ENCODE results near the gene ANXA8L1.
"Not testable (repeated sequence)": the region's sequence is repeated elsewhere in the genome, so short reads cannot be mapped to it uniquely, and the experiment has no call there.

The ANXA8L1 gene

DNA sequence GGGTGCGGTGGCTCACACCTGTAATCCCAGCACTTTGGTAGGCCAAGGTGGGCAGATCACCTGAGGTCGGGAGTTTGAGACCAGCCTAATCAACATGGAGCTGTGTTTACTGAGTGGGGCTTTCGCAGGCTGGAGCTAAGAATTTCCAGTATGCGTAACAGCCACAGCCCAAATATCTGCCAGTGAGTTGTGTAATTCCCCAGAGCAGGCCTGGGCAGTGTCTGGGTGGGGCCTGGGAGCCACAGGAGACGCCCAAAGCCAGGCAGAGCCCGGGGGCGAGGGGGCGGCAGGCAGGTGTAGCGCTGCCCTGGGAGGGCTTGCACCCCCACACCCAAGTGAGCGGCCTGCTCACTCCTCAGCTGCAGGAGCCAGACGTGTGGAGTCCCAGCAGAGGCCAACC is at the start of gene ANXA8L1:
TSS of gene ANXA8L1 (plus strand) at position 371 of the 400 bp plus-strand sequence. CDS start 76 bp downstream, outside the sequence.
- not testable (repeated sequence) for DNase-seq

DNA sequence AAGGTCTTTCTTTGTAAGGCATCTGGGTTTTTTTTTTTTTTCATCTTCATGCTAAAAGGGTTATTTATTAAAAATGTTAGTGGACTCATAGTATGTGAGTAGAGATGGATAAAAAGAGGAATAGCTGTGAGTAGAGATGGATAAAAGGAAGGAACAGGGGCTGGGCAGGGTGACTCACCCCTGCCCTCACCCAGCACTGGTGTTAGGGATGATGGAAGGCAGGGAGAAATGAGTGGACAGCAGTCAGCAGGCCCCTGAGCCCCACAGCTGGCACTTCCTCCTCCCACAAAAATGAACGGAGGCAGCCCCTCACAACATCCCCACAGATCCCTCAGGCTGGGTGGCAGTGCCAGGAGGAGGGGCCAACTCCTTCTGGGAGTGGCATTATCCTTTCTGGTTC is 49.5 kb upstream of the ANXA8L1 start:
- DNase-seq, result no peak

- DNase-seq, result no peak
These were observed 48.6 kb upstream of the ANXA8L1 start for GRCh38 chr10:46326971-46327370.

GRCh38 chr10:46327685-46328084 is 47.9 kb upstream of the ANXA8L1 start:
- no peak for DNase-seq

GRCh38 chr10:46328853-46329689 is 46.5 kb upstream of the ANXA8L1 start:
- no peak for DNase-seq

- DNase-seq, result no peak
These were observed 45.9 kb upstream of the ANXA8L1 start for GRCh38 chr10:46329690-46330016.

GRCh38 chr10:46330894-46331293 is 44.7 kb upstream of the ANXA8L1 start:
- no peak for DNase-seq

DNA sequence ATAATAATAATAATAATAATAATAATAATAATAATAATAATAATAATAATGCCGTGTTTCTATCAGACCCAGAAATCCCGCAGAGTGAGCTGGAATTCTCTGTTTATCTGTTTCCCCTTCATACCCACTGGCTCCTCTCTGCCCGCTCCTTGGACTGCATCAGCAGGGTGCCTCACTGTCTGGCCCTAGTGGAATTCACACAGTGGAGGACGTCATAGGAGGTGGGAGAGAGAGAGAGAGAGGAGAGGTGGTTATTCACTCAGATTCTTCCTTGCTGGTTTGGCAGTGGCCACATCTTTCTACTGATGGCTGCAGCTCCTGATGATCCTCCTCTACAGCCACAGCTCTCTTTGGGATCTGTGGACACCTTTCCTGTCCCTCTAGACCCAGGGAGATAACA is 10.1 kb upstream of the ANXA8L1 start:
- DNase-seq, result not testable (repeated sequence)

DNA sequence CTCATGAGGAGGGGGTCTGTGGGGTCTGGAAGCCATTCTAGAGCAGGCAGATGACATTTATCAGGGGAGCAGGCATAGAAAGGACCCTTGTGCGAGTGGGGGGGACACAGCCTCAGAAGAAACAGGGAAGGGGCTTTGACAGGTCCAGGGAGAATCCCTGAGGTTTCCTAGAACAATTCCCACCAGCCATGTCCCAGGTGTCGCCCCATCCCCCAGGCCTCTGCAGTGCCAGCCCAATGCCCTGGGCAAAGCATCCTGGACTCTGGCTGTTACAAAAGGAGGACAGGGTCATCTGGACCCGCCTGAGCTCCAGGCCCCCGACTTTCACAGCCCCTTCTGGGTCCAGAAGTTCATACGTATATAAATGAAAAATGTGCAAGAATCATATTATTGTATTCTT is 8.4 kb upstream of the ANXA8L1 start:
- DNase-seq, result not testable (repeated sequence)

GRCh38 chr10:46367666-46368240 is 7.8 kb upstream of the ANXA8L1 start:
- not testable (repeated sequence) for DNase-seq

DNA sequence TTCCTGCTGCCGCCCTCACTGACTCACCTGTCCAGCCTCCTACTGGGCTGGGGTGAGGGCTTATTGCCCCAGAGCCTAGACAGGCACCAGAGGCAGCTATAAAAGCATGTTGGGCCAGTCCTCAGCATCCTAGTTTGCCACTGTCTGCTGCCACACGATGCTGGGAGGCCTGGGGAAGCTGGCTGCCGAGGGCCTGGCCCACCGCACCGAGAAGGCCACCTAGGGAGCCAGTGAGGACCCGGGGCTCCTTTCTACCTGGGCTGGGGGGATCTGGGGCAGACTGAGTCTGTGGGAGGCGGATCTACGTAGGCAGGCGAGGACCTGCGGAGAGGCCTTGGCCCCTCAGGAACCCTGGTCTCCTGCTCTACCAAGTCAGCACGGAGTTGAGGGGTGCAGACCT is 6.6 kb upstream of the ANXA8L1 start:
- DNase-seq, result not testable (repeated sequence)

- not testable (repeated sequence) for DNase-seq
These were observed 1.2 kb upstream of the ANXA8L1 start for GRCh38 chr10:46374410-46374809.

- DNase-seq, result not testable (repeated sequence)
These were observed 1.4 kb downstream of the ANXA8L1 start for GRCh38 chr10:46377022-46377421.

DNA sequence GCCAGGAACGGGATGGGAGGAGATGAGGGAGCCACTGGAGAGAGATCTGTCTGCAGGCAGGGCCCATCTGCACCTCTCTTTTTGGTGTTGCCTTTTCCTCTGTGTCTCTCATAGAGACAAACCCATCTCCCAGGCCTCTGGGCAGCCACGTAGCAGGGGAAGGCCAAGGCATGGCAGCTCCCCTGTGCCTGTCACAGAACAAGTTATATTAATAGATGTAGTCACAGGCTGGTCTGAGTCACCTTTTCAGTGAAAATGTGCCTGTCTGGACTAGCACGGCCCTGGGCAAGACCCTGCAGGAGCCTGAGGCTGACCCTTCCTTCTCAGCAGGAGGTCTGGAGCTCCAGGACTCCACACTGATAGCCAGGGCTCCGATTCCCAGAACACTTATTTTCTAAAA is 2.1 kb downstream of the ANXA8L1 start:
- DNase-seq, result not testable (repeated sequence)

DNA sequence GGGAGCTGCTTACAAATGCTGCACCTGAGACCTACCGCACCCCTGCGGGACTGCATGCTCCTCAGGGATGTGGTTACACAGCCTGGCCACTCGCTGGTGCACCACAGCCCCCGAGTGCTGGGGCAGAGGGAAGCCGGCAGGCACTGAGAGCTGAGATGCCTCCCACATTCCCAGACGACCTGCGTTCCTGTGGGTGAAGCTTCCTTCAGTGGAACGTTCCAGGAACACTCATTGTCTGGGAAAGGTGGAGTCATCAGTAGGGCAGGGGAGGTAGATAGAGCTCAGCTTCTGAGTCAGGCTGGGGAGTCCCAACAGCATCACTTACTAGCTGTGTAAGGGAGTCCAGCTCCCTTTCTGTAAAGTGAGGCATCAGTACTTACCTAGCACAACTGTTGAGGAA is 2.5 kb downstream of the ANXA8L1 start:
- DNase-seq, result not testable (repeated sequence)

- not testable (repeated sequence) for DNase-seq
These were observed 3.8 kb downstream of the ANXA8L1 start for GRCh38 chr10:46379233-46379848.

- not testable (repeated sequence) for DNase-seq
These were observed 10.3 kb downstream of the ANXA8L1 start for GRCh38 chr10:46385858-46386257.

DNA sequence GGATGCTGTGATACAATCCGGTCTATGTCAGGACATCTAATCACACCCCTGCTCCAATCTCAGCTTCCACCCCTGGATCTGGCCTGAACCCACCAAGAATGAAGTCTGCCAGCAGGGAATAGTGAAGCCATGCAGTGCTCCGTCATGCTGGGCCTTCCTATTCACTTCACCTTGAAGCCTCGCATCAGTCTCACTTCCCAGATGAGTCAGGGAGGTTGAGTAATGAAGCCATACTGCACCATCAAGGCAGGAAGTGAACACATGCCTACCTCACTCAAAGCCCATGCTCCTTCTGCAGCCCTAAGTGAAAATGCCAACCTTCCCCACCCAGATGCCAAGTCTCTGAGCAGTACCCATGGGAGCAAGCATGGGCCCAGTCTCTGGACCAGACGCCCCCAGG is 11.1 kb downstream of the ANXA8L1 start:
- DNase-seq, result not testable (repeated sequence)

DNA sequence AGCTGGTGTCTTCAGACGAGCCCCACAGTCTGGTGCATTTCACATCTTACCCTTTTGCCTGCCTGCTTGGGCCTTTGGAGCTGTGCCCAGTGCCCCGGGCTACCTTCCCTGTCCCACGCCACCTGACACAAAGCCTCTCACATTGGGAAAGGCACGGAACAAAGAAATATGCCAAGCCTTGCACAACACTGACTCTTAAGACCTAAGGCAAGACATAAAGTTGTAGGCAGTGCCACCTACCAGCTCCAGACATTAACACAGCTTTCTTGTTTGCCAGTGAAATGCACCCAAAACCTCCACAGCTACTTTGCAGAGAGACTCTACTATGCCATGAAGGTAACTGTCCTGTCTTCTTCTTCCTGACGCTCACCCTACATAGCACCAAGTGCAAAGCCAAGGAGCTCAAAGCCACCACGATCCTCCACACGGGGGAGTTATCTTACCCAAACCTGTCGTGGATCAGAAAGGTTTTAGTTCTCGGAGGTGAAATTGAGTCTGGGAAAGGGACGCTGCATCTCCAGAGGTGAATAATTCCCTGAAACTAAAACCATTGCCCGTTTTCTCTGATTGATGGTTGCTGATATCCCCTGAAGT is 11.8 kb downstream of the ANXA8L1 start:
- DNase-seq, result not testable (repeated sequence)

DNA sequence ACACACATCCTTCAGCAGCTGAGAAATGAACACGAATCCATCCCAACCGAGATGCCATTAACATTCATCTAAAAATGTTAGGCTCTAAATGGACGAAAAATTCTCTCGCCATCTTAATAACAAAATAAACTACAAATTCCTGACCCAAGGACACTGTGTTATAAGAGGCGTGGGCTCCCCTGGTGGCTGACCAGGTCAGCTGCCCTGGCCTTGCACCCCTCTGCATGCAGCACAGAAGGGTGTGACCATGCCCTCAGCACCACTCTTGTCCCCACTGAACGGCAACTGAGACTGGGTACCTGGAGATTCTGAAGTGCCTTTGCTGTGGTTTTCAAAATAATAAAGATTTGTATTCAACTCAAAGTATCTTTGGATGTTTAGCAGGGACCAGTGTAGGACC is 15.8 kb downstream of the ANXA8L1 start:
- not testable (repeated sequence) for DNase-seq

DNA sequence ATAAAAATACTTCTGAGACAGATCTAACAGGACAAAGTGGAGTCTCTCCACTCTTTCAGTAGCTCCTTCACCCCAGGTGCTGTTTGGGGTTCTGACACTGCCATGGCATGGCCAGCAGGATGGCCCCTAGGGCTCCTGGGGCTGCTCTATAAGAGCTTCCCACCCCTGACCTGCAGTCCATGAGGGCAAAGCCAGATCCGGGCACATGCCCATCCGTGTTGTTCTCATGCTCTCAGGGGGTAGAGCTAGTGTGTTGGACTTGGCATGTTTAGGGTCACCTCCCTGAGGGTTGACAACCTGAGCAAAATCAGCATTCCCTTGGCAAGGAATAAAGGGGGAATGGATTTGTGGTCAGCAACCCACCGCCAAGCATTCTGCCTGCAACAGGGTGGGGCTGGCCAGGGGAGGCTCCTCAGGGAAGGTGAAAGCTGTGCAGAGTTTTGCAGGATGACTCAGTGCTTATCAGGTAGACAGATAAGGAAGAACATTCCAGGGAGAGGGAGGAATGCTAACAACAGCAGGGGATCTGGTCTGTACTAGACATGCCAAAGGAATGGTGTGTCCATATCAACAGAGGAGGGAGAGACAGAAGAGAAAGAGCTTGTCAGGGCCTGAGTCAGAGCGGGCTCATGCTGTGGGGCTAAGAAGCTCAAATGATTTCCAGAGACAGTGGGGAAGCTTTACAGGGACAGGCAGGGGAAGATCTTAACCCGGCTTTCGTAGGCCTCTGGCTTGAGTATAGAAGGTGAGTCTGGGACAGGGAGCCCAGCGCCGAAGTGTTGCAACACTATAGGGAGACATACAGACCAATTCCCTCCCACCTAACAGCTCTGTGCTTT is 21.1 kb downstream of the ANXA8L1 start:
- peak in 1 of 2 experiments; percentile 18 for DNase-seq

DNA sequence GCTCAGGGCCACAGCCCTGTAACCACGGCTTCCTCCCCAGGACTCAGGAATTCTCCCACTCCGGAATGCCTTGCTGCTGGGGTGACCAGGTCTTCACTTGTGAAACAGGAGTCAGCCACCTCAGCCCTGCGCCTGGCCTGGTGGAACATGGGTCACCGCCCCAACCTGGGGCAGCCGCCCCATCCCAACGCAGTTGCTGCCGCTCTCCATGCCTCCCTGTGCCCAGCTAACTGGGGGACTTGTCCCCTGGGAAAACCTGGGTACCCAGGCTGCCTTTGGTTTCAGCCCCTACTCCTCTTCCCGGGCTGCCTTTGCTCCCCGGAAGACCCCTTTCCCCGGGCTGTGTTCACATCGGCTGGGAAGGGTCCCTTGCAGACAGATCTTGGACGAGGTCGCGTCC is 22.2 kb downstream of the ANXA8L1 start:
- DNase-seq, result not testable (repeated sequence)
